DND-41 (cell line): ENCODE results near the gene TAL1.
"Not testable (repeated sequence)": the region's sequence is repeated elsewhere in the genome, so short reads cannot be mapped to it uniquely, and the experiment has no call there.

ENCODE experiments used
- ATAC-seq: fragments of 200-7000 bp; cut with Tn5 transposase; 3 replicates; pipeline ENCODE4 v1.9.1; 2021; ENCODE audit warnings: low read depth; ENCODE audit not compliant: insufficient read depth
- DNase-seq: peaks from one replicate; pipeline ENCODE4 v3.0.0-alpha.2; 2020
- H2AFZ ChIP-seq: 2 replicates; pipeline ENCODE4 v1.6.0; 2012; ENCODE audit warnings: low read depth, low read length
- H3K27ac ChIP-seq: 2 replicates; pipeline ENCODE4 v1.5.1; 2012; ENCODE audit warnings: low read length, inconsistent platforms
- H3K27me3 ChIP-seq: fragments of 200-600 bp; sonication (generic); 2 replicates; pipeline ENCODE4 v1.6.0; 2012; ENCODE audit warnings: low read length, mild to moderate bottlenecking, inconsistent platforms; ENCODE audit not compliant: insufficient read depth, poor library complexity
- H3K36me3 ChIP-seq: 2 replicates; pipeline ENCODE4 v1.5.1; 2012; ENCODE audit warnings: low read length, inconsistent platforms; ENCODE audit not compliant: insufficient read depth
- H3K4me1 ChIP-seq: 2 replicates; pipeline ENCODE4 v1.5.1; 2012; ENCODE audit warnings: mild to moderate bottlenecking, low read length; ENCODE audit not compliant: insufficient read depth
- H3K4me2 ChIP-seq: 2 replicates; pipeline ENCODE4 v1.6.0; 2012; ENCODE audit warnings: mild to moderate bottlenecking, moderate library complexity, low read length, inconsistent platforms; ENCODE audit not compliant: insufficient read depth
- H3K4me3 ChIP-seq, 2 experiments: fragments of 200-600 bp in 1 of 2; shearing (Covaris generic) in 1 of 2; 2 replicates each; pipeline ENCODE4 v1.5.1; 2012 to 2016; ENCODE audit warnings: inconsistent platforms in 2 of 2, low read length in 2 of 2, mild to moderate bottlenecking in 2 of 2, low read depth in 1 of 2, moderate library complexity in 1 of 2
- H3K79me2 ChIP-seq: 2 replicates; pipeline ENCODE4 v1.6.0; 2012; ENCODE audit warnings: low read length, inconsistent platforms; ENCODE audit not compliant: insufficient read depth
- H3K9ac ChIP-seq: 2 replicates; pipeline ENCODE4 v1.6.0; 2012; ENCODE audit warnings: low read depth, mild to moderate bottlenecking, inconsistent platforms, low read length, moderate library complexity
- H3K9me3 ChIP-seq: 2 replicates; pipeline ENCODE4 v1.5.1; 2012; ENCODE audit warnings: low read length, moderate library complexity, mild to moderate bottlenecking, inconsistent platforms; ENCODE audit not compliant: insufficient read depth, severe bottlenecking
- H4K20me1 ChIP-seq: 2 replicates; pipeline ENCODE4 v1.6.0; 2012; ENCODE audit warnings: low read length; ENCODE audit not compliant: insufficient read depth
- CTCF ChIP-seq: IDR thresholded peaks from 2 replicates; pipeline ENCODE4 v1.5.1; 2012; ENCODE audit warnings: borderline replicate concordance, low read length, moderate library complexity, mild to moderate bottlenecking; ENCODE audit not compliant: poor library complexity, severe bottlenecking; ENCODE audit errors: extremely low read depth
- EZH2 ChIP-seq: IDR thresholded peaks from 3 replicates; pipeline ENCODE4 v1.6.1; 2012; ENCODE audit warnings: borderline replicate concordance, low read depth, mild to moderate bottlenecking, moderate library complexity, low read length, inconsistent platforms; ENCODE audit not compliant: severe bottlenecking

Gene TAL1

GRCh38 chr1:47232187-47232874 is at the start of gene TAL1:
Gene TAL1, minus strand, starts transcription at chr1:47232225. Its CDS starts 6,337 bp downstream, at chr1:47225888.
- H3K4me2 ChIP-seq: no peak within 1 kb of the TSS
- peaks cover 10% of the 10 kb centered on the region for H3K27me3 ChIP-seq
- H3K27ac ChIP-seq: no peak within 1 kb of the TSS
- no peak within 1 kb of the TSS for H3K4me3 ChIP-seq
- DNase-seq (no peak), ATAC-seq (no peak)
- no peak for TF ChIP-seq CTCF
- no peak for TF ChIP-seq EZH2
- H4K20me1 ChIP-seq: no peaks in the 10 kb centered on the region
- no peak within 1 kb of the TSS for H3K9ac ChIP-seq
- H3K4me1 ChIP-seq: no peaks in the 10 kb centered on the region
- no peaks in the 10 kb centered on the region for H3K9me3 ChIP-seq
- H2AFZ ChIP-seq: no peak within 1 kb of the TSS
- no peaks in the 10 kb centered on the region for H3K36me3 ChIP-seq
- no peaks in the 10 kb centered on the region for H3K79me2 ChIP-seq

GRCh38 chr1:47280142-47280541 is 48.1 kb upstream of the TAL1 start:
- peaks cover 69% of the 10 kb centered on the region for H3K79me2 ChIP-seq
- H3K36me3 ChIP-seq: peaks cover 86% of the 10 kb centered on the region

GRCh38 chr1:47276850-47277249 is 44.8 kb upstream of the TAL1 start:
- DNase-seq (no peak), ATAC-seq (no peak)
- Histone ChIP-seq H3K4me1 (no peaks in the 10 kb centered on the region), H2AFZ (no peak overlapping the region), H3K9ac (no peak overlapping the region), H3K4me3 (no peak overlapping the region), H3K79me2 (peaks cover 76% of the 10 kb centered on the region), H4K20me1 (peaks cover 27% of the 10 kb centered on the region; the same call in 1 of the 2 replicates), H3K27me3 (no peaks in the 10 kb centered on the region), H3K4me2 (no peak overlapping the region), H3K27ac (no peak overlapping the region), H3K36me3 (peaks cover 75% of the 10 kb centered on the region), H3K9me3 (no peaks in the 10 kb centered on the region)
- TF ChIP-seq EZH2: no peak
- no peak for TF ChIP-seq CTCF

More at GRCh38 chr1:47280142-47280541, 48.1 kb upstream of the TAL1 start:
- Histone ChIP-seq H3K4me3 (no peak overlapping the region), H3K27me3 (no peaks in the 10 kb centered on the region), H3K4me2 (no peak overlapping the region), H3K27ac (no peak overlapping the region), H4K20me1 (peaks cover 16% of the 10 kb centered on the region; the same call in 1 of the 2 replicates), H3K9me3 (no peaks in the 10 kb centered on the region), H2AFZ (no peak overlapping the region), H3K4me1 (no peaks in the 10 kb centered on the region), H3K9ac (no peak overlapping the region)
- ATAC-seq (no peak), DNase-seq (no peak)
- TF ChIP-seq EZH2: no peak
- no peak for TF ChIP-seq CTCF

DNA sequence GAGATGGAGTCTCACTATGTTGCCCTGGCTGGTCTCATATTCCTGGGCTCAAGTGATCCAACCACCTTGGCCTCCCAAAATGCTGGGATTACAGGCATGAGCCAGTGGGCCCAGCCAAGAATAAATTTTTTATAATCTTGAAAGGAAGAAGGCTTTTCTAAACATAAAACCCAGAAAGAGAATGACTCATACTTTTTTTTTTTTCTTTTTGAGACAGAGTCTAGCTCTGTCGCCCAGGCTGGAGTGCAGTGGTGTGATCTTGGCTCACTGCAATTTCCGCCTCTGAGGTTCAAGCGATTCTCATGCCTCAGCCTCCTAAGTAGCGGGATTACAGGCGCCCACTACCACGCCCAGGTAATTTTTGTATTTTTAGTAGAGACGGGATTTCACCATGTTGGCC is 43.8 kb upstream of the TAL1 start:
- H4K20me1 ChIP-seq: peaks cover 27% of the 10 kb centered on the region; the same call in 1 of the 2 replicates
- H3K36me3 ChIP-seq: peaks cover 76% of the 10 kb centered on the region
- not testable (repeated sequence) for ATAC-seq, H3K9me3 ChIP-seq, H3K9ac ChIP-seq, H3K4me2 ChIP-seq, H3K27ac ChIP-seq, H2AFZ ChIP-seq, H3K4me3 ChIP-seq, H3K27me3 ChIP-seq, H3K4me1 ChIP-seq, DNase-seq
- peaks cover 68% of the 10 kb centered on the region for H3K79me2 ChIP-seq

DNA sequence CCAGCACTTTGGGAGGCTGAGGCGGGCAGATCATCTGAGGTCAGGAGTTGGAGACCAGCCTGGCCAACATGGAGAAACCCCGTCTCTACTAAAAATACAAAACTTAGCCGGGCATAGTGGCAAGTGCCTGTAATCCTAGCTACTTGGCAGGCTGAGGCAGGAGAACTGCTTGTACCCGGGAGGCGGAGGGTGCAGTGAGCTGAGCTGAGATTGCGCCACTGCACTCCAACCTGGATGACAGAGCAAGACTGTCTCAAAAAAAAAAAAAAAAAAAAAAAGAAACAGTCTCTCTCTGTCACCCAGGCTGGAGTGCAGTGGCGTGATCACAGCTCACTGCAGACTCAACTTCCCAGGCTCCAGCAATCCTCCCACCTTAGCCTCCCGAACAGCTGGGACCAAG is 33.5 kb upstream of the TAL1 start:
- H3K4me3 ChIP-seq, H4K20me1 ChIP-seq, H3K27me3 ChIP-seq, H3K27ac ChIP-seq, H3K4me1 ChIP-seq, H3K9ac ChIP-seq, ATAC-seq, H3K4me2 ChIP-seq, H2AFZ ChIP-seq, H3K9me3 ChIP-seq, H3K79me2 ChIP-seq, DNase-seq: not testable (repeated sequence)
- H3K36me3 ChIP-seq: peaks cover 89% of the 10 kb centered on the region
